Measurements from ENCODE around the gene ERC2.

GRCh38 chr3:56133423-56133822 is 334.8 kb downstream of the ERC2 start:
- TF ChIP-seq CTCF (conservative IDR thresholded peaks at IDR 0.05; ENCODE audit: low read length), result no peak
- no peak for TF ChIP-seq EZH2phosphoT487 (IDR thresholded peaks at IDR 0.05; ENCODE audit: borderline replicate concordance)
